GM21529 (cell line): ENCODE results near the gene TACC2.
"Not testable (repeated sequence)": the region's sequence is repeated elsewhere in the genome, so short reads cannot be mapped to it uniquely, and the experiment has no call there.

Source experiments
- ATAC-seq: cut with Tn5 transposase; IDR thresholded peaks from one replicate; pipeline ENCODE4 v1.9.1; 2021; ENCODE audit not compliant: unreplicated experiment

TACC2 gene

GRCh38 chr10:122089311-122090017, 100.5 kb downstream of the TACC2 start:
- ATAC-seq = no peak

- ATAC-seq = no peak
Measured at GRCh38 chr10:122091722-122092121, 102.8 kb downstream of the TACC2 start.

GRCh38 chr10:122093076-122093475, 104.1 kb downstream of the TACC2 start:
- ATAC-seq = no peak

GRCh38 chr10:122096181-122096580, 107.2 kb downstream of the TACC2 start:
- not testable (repeated sequence) for ATAC-seq

GRCh38 chr10:122096705-122097104, 107.7 kb downstream of the TACC2 start:
- no peak for ATAC-seq

GRCh38 chr10:122097935-122098334, 109.0 kb downstream of the TACC2 start:
- ATAC-seq = no peak

- ATAC-seq = no peak
Measured at GRCh38 chr10:122098924-122099323, 110.0 kb downstream of the TACC2 start.

- no peak for ATAC-seq
Measured at GRCh38 chr10:122099562-122099961, 110.6 kb downstream of the TACC2 start.

GRCh38 chr10:122102146-122102868, 113.3 kb downstream of the TACC2 start:
- ATAC-seq = no peak

- no peak for ATAC-seq
Measured at GRCh38 chr10:122102869-122103525, 114.0 kb downstream of the TACC2 start.

GRCh38 chr10:122103592-122103991, 114.6 kb downstream of the TACC2 start:
- no peak for ATAC-seq

GRCh38 chr10:122108786-122109185, 119.8 kb downstream of the TACC2 start:
- not testable (repeated sequence) for ATAC-seq

- peak; percentile 68 for ATAC-seq
Measured at GRCh38 chr10:122112021-122112616, 123.2 kb downstream of the TACC2 start.

GRCh38 chr10:122112625-122113160, 123.7 kb downstream of the TACC2 start:
- ATAC-seq = no peak

- ATAC-seq = no peak
Measured at GRCh38 chr10:122113161-122113944, 124.4 kb downstream of the TACC2 start.

GRCh38 chr10:122113945-122114747, 125.2 kb downstream of the TACC2 start:
- no peak for ATAC-seq

- no peak for ATAC-seq
Measured at GRCh38 chr10:122115874-122116273, 126.9 kb downstream of the TACC2 start.

GRCh38 chr10:122116331-122116730, 127.4 kb downstream of the TACC2 start:
- ATAC-seq = no peak

GRCh38 chr10:122117475-122117874, 128.5 kb downstream of the TACC2 start:
- ATAC-seq = no peak
